Kidney glomerular epithelial cell (primary cell): ENCODE measurements around the gene DPEP2NB.
"Not testable (repeated sequence)": the region's sequence is repeated elsewhere in the genome, so short reads cannot be mapped to it uniquely, and the experiment has no call there.

ENCODE experiments used
- DNase-seq: peaks from one replicate; lab custom pipeline; 2025; lab: John Stamatoyannopoulos, UW

The DPEP2NB gene

DNA sequence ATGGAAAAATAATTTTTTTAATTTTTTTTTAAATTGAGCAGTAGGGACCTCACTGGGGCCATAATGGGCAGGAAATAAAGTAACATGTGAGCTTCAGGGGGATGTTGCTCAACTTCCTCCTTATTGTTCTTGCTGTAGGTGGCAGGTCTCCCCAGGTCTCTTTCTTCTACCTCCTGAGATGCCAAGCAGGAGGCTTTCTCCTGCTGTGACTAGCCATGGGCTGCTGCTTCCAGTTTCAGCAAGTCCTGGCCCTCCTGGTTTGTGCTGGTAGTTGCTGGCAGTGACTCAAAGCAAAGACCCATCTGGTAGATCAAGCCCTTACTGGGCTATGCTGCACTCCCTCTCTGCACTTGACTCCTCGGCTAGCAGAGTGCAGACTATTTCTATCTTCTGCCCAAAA is 2.3 kb downstream of the DPEP2NB start:
- no peak for DNase-seq

DNA sequence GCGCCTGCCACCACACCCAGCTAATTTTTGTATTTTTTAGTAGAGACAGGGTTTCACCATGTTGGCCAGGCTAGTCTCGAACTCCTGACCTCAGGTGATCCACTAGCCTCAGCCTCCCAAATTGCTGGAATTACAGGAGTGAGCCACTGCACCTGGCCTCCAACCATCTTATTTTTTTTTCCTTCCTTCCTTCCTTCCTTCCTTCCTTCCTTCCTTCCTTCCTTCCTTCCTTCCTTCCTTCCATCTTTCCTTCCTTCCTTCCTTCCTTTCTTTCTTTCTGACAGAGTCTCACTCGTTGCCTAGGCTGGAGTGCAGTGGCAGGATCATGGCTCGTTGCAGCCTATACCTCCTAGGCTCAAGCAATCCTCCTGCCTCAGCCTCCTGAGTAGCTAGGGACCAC is 5.8 kb downstream of the DPEP2NB start:
- DNase-seq, result not testable (repeated sequence)

DNA sequence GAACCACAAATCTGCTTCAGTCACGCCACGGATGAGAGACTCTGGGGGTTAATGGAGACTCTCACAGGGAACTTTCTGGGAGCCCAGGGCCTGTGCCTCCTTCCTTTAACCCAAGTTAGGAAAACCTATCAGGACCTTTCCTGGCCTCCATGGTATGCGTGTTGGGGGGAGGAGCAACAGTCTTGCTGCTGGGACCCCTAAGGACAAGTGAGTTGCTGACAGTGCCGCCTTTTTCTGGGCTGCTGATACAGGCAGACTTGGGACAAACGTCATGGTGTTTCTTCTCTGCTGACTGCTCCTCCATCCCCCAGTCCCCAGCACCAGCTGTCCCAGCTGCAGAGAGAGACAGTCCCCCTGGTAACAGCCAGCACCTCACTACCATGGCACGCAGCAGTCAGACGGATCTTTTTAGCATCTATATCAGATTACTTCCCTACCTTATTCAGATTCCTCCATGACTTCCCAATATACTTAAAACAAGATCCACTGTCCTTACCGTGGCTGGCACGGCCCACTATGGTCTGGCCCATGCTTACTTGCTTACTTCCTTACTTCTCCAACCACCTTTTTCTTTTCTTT is 6.5 kb downstream of the DPEP2NB start:
- DNase-seq, result no peak

DNA sequence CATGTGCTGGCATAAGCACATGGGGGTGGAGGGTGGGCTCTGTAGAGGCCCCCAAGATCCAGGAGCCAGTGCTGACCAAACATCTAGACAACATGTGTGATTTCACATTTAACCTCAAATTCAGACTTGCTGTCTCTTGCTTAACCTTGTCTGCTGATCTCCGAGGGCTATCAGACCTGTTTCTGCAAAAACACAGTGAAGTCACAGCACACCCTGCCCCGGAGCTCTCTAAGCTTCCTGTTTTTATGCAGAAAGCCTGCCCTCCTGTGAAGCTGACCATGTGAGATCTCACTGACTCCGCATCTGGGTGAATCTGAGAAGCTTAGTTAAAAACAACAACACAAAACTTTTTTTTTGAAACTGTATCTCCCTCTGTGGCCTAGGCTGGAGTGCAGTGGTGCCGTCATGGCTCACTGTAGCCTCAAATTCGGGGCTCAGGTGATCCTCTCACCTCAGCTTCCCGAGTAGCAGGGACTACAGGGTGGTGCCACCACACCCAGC is 9.9 kb downstream of the DPEP2NB start:
- no peak for DNase-seq

DNA sequence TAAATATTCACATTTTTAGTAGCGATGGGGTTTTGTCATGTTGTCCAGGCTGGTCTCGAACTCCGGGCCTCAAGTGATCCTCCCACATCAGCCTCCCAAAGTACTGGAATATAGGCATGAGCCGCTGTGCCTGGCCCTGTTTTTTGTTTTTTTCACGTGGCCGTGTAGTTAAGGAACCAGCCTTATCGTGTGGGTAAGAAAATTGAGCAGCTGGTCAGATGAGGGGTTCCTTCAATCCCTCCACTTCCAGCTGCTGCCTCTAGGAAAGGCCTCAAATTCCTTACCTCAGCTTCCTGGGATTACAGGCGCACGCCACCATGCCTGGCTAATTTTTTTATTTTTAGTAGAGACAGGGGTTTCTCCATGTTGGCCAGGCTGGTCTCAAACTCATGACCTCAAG is 10.5 kb downstream of the DPEP2NB start:
- DNase-seq, result no peak

DNA sequence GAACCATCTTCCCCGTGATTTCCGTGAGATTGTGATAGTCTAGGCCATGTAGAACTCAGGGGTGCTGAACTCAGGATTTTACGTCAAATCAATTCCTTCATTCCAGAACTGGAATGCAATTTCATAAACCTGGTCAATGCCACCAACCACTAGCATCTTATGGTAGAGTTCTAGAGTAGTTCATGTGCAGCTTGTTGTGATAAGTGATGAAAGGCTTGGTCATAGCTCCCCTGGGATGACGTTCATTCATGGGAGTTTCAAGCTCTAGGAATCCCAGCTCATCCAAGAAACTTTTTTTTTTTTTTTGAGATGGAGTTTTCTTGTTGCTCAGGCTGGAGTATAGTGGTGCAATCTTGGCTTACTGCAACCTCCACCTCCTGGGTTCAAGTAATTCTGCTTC is 12.7 kb downstream of the DPEP2NB start:
- DNase-seq, result no peak

DNA sequence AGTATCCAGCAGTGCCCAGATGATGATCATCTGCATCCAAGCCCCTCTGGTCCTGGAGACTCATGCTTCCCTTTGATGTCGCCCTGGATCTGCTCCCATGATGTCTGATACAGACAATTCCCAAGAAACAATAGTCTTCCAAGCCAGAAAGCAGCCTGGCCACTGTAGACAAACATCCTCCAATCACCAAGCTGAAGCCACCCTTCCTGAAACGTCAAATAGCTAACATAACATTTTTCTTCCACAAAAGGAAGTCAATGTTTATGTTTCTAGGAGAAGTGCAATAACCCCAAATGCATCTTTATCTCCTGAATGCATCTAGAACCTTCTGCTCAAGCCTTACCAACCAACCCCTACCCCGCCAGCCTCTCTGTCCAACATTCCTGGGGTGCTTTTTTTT is 15.3 kb downstream of the DPEP2NB start:
- DNase-seq, result no peak

DNA sequence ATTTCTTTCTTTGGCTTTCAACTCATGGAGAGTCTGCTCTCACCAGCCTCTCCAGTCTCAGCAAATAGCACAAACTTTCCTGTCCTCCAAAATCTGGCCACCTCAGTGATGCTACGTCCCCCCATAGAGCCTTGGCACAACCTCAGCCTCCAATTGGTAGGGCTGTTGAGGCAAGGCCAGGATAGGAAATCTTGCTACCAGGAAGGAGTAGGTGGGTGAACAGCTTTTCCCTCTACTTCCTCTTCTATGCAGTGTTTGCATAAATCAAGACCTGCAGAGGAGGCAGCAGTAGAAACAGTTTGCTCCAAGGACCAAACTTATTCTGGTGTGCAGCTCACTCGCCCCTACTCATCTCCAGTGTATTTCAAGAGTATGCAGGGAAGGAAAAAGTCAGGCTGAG is 15.7 kb downstream of the DPEP2NB start:
- no peak for DNase-seq

DNA sequence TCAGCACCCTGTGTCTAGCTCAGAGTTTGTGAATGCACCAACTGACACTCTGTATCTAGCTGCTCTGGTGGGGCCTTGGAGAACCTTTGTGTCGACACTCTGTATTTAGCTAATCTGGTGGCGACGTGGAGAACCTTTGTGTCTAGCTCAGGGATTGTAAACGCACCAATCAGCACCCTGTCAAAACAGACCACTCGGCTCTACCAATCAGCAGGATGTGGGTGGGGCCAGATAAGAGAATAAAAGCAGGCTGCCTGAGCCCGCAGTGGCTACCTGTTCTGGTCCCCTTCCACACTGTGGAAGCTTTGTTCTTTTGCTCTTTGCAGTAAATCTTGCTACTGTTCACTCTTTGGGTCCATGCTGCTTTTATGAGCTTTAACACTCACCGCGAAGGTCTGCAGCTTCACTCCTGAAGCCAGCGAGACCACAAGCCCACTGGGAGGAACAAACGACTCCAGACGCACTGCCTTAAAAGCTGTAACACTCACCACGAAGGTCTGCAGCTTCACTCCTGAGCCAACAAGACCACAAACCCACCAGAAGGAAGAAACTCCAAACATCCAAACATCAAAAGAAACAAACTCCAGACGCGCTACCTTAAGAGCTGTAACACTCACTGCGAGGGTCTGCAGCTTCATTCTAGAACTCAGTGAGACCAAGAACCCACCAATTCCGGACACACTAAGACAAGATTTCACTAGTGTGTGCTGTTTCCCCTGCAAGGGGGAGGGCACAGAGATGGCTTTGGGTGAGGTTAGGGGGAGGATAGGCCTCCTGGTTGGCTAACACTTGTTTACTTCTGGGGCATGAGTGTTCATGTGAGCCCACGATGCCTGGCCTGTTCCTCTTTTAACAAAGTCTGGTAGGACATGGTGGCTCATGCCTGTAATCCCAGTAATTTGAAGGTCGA is 16.7 kb downstream of the DPEP2NB start, which contains the start of gene DPEP2:
Gene DPEP2, minus strand, starts transcription at position 706 of the 910 bp plus-strand sequence. CDS start 6,272 bp downstream, outside the sequence.
- not testable (repeated sequence) for DNase-seq

DNA sequence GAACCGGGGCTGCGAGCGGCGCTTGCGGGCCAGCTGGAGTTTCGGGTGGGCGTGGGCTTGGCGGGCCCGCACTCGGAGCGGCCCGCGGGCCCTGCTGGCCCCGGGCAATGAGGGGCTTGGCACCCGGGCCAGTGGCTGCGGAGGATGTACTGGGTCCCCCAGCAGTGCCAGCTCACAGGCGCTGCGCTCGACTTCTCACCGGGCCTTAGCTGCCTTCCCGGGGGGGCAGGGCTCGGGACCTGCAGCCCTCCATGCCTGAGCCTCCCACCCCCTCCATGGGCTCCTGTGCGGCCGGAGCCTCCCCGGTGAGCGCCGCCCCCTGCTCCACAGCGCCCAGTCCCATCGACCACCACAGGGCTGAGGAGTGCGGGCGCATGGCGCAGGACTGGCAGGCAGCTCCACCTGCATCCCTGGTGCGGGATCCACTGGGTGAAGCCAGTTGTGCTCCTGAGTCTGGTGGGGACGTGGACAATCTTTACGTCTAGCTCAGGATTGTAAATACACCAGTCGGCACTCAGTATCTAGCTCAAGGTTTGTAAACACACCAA is 17.4 kb downstream of the DPEP2NB start:
- not testable (repeated sequence) for DNase-seq

DNA sequence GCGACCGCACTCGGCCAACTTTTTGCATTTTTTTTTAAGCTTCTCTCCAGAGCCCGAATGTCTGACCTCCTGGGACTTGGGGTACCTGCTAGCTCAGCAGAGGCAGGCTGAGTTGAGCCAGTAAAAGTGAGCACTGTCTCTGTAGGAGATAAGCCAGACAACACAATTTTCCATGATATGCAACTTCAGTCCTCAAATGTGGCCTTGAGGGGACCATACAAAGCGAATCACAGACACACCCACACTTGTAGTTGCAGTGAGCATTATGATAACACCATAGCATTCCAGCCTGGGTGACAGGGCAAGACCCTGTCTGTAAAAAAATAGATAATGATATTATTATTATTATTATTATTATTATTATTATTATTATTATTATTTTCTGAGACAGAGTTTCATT is 19.0 kb downstream of the DPEP2NB start:
- no peak for DNase-seq

DNA sequence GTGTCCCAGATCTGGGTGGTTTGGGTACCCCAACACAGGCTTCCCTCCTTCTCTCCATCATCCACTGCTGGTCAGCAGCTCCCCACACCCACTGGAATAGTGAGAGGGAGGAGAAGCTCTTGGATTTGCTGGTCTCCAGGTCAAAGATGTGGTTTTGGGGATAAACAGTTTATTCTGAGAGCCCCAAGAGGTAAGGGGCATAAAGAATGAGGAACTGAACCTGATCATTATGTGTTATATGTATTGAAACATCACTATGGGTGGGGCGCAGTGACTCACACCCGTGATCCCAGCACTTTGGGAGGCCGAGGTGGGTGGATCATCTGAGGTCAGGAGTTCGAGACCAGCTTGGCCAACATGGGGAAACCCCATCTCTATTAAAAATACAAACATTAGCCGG is 20.3 kb downstream of the DPEP2NB start:
- no peak for DNase-seq

DNA sequence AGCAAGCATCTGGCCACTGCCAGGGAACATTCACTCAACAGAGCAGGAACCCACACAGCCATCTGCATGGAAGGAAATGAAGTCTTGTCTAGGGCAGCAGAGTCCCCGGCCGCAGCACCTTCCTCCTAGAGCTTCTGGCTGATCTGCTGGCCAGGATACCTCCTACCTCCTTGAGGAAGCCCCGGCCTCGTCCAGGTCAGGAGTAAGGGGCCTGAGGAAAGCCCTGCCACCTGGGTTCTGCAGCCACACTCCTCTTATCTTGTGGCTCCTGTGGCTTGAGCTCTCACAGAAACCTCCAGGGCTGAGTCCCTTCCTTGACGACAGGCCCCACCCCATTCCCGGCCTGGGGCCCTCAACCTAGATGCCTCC is 21.7 kb downstream of the DPEP2NB start:
- DNase-seq, result not testable (repeated sequence)

DNA sequence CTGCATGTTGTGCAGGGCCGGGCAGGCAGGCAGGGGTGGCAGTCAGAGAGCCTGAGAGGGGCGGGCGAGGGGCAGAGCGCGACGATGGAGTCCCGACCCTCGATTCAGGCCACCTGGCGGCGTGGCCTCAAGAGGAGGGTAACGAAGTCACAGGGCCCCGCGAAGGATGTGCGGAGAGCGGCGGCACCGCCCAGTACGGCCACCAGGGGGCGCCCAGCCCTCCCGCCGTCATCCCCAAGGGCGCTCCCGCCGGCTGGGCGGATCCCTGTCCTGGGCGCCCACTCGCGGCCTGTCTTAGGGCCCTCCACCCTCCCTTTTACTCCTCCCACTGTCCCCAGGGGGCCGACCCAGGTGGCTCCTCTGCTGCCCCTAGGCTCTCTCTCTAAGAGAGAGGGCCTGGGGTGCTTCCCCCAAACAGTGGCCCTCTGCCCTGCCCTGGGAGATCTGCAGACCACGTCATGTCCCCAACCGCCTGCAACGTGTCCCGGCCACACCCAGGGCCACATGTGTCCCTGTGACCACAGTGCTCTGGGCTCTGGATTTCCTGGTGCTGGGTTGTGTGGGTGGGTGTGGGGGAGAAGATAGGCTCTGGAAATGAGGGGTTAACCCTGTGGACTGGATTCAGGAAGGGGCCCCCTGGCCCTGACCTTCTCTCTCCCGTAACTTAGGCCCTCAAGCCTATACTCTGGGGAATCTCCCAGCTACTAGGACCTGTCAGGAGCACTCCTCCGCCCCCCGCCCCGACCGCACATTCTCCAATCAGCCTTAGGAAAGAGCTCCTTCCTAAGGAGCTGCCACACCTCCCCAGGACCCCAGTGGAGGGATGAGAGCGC is 22.3 kb downstream of the DPEP2NB start:
- no peak for DNase-seq

DNA sequence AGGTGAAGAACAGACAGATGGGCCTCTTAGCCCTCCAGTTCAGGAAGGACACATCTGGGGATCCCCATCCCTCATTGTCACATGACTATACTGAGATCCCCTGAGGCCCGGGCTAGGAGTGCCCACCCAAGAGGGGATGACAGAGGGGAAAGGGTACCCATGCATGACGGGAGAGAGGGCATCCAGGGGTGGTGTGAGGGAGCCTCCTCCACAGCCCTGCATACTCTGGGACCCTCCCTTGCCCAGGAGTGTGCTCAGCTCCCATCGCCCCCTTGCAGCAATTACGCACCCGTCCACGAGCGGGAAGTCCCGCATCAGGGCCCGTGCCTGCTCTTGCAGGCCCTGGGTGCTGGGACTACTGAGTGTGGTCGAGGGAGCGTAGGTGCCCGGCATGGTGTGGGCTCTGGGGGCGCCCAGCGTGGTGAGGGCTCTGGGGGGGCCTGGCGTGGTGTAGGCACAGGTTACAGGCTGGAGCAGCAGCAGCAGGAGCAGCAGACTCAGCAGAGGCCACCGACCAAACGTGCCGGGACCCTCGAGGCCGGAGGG is 23.0 kb downstream of the DPEP2NB start:
- no peak for DNase-seq

DNA sequence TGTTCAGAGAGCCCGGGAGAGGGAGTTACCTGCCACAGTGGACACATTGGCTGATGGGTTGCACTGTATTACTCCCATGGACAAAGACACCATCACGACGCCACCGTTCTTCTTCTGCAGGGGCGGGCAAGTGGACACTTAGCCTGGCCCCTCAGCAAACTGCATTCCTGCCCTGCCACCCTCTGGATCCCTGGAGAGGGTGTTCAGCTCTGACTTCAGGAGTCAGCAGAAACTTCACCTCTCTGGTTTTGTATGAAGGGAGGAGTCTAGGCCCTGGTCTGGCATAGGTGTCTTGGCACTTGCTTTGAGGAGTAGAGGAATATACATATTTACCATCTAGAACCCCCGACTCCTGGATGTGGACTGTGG is 25.7 kb downstream of the DPEP2NB start:
- DNase-seq, result no peak

DNA sequence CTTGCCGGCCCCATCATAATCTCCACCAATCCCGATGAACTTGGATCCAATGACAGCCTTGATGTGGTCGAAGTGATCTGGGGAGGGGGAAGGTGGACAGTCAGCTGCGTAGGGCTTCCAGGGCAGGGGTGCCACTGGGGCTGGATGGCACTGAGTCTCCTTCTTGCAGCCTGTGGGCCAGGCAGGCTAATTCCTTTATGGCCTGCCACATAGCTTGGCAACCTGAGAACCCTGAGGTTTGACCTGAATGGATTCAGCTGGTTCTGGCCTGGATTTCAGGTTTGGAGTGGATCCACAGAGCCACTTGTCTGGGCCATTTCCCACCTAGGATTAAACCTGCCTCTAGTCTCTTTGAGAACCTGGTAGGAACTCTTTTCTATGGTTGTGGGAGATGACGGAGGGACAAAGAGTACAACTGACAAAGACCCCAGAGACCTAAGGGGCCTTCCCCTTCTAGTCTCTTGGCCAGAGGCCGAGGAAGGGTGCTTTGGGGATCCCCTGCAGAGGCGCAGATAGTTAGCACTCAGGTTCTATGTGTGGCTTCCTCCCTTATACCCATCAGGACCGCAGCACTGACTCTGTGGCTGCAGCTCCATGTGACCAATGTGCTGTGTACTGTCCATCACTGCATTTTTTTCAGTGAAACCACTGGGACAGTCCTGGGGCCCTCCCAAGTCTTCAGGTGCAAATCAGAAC is 26.2 kb downstream of the DPEP2NB start:
- no peak for DNase-seq

DNA sequence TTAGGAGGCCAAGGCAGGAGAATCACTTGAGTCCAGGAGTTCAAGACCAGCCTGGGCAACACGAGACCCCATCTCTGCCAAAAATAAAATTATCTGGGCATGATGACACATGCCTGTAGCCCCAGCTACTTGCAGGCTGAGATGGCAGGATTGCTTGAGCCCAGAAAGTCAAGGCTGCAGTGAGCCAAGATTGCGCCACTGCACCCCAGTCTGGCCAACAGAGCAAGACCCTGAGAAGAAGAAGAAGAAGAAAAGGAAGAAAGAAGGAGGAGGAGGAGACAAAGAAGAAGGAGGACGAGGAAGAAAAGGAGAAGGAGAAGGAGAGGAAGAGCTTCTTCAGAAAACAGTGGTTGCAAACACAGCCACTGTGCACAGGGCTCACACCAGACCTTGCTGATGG is 27.0 kb downstream of the DPEP2NB start:
- no peak for DNase-seq

DNA sequence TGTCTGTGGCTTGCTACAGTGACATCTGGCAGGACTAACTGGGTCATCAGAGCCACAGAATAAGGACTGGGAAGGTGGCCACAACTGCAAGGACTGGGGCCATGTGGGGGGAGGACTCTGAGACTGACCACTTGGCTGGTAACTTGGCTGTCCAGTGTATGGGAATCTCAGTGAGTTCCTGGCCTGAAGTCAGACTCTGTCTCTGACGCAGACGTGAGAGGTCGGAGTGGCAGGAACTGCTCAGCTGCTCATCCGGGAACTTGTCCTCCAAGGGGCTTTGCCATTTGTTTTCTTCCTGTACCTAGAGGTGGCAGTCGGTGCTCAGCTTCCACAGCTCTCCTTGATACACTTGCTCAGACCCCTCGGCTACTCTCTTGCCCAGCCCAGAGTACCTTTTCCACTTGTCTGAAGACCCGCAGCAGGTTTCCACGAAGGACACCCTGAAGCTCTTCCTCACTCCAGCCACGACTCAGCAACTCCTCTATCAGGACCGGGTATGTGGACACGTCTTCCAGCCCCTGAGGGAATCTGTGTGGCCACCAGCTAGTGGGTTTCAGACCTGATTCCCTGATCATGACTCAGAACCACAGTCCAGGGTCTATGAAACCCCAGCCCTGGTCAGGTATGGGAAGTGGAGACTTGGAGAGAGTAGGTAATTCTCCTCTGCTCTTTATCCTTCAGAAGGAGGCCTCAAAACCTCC is 28.1 kb downstream of the DPEP2NB start:
- DNase-seq, result no peak

DNA sequence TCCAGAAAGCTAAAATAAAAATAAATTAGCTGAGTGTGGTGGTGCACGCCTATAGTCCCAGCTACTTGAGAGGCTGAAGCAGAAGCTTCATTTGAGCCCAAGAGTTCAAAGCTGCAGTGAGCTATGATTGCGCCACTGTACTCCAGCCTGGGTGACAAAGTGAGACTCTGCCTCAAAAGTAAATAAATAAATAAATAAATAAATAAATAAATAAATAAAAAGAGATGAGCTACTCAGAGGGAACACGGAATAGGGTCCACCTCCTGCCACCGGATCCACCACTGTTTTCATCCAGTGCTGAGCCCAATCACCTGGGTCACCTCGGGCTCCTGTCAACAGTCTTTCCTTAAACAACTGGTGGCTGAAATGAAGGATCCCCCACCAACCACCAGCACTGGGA is 28.8 kb downstream of the DPEP2NB start:
- no peak for DNase-seq
